HTERT RPE-1 (cell line): ENCODE results near the gene TTC9.

Experiments
- in situ Hi-C: fragments of 300-500 bp; cut with MboI; formaldehyde crosslinking; loops from 4 replicates; pipeline ENCODE4 v1.14.3; 2020; ENCODE audit warnings: low sequenced_read_pairs

Gene TTC9

GRCh38 chr14:70643967-70644366 is 2.3 kb downstream of the TTC9 start:
- in situ Hi-C loops = no loop called here

- in situ Hi-C loops = no loop called here
Measured at GRCh38 chr14:70645892-70646291, 4.2 kb downstream of the TTC9 start.

GRCh38 chr14:70646705-70647104 is 5.0 kb downstream of the TTC9 start:
- in situ Hi-C loops = no loop called here

GRCh38 chr14:70648346-70648745 is 6.6 kb downstream of the TTC9 start:
- in situ Hi-C loops = no loop called here

GRCh38 chr14:70649803-70650202 is 8.1 kb downstream of the TTC9 start:
- in situ Hi-C loops = no loop called here

- in situ Hi-C loops = no loop called here
Measured at GRCh38 chr14:70651522-70651921, 9.8 kb downstream of the TTC9 start.

- in situ Hi-C loops = no loop called here
Measured at GRCh38 chr14:70652871-70653270, 11.2 kb downstream of the TTC9 start.

- in situ Hi-C loops = no loop called here
Measured at GRCh38 chr14:70653662-70654061, 11.9 kb downstream of the TTC9 start.

- in situ Hi-C loops = no loop called here
Measured at GRCh38 chr14:70654632-70655031, 12.9 kb downstream of the TTC9 start.

GRCh38 chr14:70655110-70655826 is 13.6 kb downstream of the TTC9 start:
- in situ Hi-C loops = no loop called here

- in situ Hi-C loops = no loop called here
Measured at GRCh38 chr14:70658899-70659298, 17.2 kb downstream of the TTC9 start.

GRCh38 chr14:70660967-70661893 is 19.5 kb downstream of the TTC9 start:
- in situ Hi-C loops = no loop called here

GRCh38 chr14:70662080-70662479 is 20.4 kb downstream of the TTC9 start:
- in situ Hi-C loops = no loop called here

GRCh38 chr14:70662816-70663215 is 21.1 kb downstream of the TTC9 start:
- in situ Hi-C loops = no loop called here

- in situ Hi-C loops = no loop called here
Measured at GRCh38 chr14:70663707-70664179, 22.0 kb downstream of the TTC9 start.

- in situ Hi-C loops = no loop called here
Measured at GRCh38 chr14:70664698-70665447, 23.2 kb downstream of the TTC9 start.

- in situ Hi-C loops = no loop called here
Measured at GRCh38 chr14:70665448-70666360, 24.0 kb downstream of the TTC9 start.

- in situ Hi-C loops = no loop called here
Measured at GRCh38 chr14:70666361-70666686, 24.6 kb downstream of the TTC9 start.

- in situ Hi-C loops = no loop called here
Measured at GRCh38 chr14:70670992-70671651, 29.4 kb downstream of the TTC9 start.
